Limb (tissue), 2 donors: ENCODE results near the gene MAP3K6.
A peak's percentile ranks its signal among the peaks of the same experiment; 100 is the strongest.

Experiments used
- DNase-seq, 2 donors: peaks; one replicate each; pipeline ENCODE4 v3.0.0-alpha.2; 2016; ENCODE audit errors: extremely low spot score in 2 of 2

Gene MAP3K6

DNA sequence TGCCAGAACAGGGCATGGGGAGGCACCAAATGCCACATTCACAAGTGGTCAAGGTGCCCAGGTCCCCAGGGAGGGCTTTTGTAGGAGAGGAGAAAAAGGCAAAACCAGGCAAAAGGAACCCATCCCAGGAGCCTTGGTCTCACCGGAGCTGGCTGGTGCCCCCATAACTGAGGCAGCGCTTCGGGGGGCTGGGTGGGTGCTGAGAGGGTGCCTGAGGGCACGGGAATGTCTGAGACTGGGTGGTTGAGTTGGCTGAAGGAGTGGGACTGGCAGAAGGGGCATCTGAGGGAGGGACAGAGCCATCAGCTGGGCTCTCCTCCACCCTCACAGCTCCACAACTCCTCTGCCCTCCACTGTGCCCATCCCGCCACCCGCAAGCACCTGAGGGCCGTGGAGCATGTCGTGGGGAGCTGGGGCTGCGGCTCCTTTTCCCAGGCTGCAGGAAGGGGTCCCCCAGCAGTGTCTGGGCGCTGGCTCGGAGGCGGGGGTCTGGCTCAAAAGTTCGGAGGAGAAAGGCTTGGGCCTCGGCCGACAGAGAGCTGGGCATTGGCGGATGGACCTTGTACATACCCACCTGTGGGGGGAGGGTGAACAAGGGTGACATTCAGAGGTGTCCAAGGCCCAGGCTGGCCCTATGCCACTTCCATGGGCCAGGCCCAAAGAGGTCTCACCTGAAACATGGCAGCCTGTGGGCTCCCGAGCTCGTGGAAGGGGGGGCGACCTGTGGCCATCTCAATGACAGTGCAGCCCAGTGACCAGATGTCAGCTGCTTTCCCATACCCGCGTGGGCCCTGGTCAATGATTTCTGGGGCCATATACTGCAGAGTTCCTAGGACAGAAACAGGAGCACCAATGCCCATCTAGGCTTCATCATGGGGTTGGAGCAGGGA, 8.5 kb downstream of the MAP3K6 start:
- DNase-seq, result no peak

DNA sequence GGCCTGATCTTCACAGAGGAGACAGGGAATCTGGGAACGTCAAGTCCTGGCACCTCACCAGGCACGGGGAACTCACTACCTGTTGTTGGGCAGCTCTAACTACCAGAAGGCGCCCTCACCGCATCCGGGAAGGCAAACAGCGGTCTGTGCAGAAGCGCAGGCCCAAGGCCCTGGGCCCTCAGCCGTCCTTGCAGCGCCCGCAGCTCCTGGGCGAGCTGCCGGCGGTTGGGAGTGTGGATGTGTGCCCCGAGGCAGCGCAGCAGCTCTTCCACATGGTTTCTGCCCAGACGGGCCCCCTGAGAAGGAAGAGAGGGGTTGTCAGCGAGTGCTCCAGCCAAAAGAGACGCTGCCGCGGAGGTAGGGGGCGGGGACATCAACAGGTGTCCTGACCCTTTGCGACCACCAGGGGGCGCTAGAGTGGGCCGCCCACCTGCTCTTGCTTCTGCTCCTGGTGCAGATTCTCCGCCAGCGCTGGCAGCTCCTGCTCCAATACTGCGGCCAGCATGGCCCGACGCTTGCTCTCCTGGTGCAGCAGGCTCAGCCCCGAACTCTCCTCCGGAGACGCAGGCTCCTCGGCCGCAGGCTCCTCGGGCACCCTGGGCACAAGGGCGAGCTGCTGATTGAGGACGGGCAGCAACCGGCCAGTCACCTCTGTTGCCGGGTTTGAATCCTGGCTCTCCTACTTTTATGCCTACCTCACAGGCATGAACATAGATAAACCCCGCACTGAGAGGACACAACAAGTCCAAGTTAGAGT, 9.3 kb downstream of the MAP3K6 start:
- peak; percentile 69 to 85 for DNase-seq

DNA sequence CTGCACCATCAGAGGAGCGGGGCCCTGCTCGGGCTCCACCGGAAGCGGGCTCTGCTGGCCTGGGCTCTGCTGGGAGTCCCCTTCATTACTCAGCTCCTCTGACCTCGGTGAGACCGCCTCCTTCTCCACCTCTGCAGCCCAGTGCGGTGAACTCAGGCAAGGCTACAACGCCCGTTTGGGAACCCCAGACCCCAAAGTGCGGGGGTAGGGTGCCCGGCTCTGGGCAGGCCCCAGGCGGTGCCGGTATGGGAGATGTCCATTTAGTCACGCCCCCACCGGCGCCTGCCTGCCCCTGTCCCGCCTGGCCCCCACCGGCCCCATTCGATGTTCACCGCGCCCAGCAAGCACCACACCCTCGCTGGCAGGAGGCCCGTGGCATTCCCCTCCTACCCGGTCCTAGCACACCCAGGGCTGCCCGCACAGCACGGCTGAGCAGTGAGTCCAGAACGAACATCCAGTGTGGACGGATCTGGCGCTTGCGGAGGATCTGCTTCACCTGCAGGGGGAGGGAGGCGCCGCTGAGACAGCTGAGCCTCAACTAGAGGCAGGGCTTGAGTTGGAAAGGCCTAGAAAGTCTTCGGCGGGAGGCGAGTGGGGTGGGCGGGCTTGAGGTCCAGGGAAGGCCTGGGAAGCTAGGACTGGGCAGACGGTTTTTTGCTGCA, 10.0 kb downstream of the MAP3K6 start:
- DNase-seq, result peak in 1 of 2 donors; percentile 51

DNA sequence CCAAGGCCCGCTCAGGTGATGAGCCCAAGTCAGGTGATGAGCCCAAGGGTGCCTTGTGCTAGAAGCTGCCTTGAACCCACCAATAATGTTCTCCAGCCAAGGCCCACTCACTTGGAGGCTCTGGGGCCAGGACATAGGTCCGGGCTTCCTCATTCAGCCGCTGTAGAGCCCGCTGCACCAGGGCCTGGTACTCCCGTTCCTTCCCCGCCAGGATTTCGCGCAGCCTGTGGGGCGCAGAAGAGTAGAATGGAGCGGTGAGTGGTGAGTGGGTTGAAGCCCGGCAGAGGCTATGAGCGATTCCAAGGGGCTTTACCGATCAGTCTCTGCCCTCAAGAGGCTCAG, 10.5 kb downstream of the MAP3K6 start:
- no peak for DNase-seq

DNA sequence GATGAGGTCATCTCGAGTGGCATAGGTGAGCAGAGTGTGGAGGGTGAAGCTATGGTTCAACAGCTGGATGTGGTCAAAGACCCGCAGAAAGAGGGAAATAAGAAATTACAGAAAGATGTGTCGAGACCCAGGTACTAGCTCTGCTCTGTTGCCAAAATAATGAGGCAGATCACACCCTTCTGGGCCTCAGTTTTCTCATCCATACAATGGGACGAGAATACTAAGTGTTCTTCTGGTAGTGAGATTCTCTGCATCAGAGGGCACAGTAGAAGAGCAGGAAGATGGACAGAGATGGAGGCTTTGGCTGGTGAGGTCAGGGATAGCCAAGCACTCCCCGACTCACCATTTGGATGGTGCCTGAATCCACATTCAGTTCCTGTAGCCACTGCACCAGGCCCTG, 11.1 kb downstream of the MAP3K6 start:
- DNase-seq, result no peak

DNA sequence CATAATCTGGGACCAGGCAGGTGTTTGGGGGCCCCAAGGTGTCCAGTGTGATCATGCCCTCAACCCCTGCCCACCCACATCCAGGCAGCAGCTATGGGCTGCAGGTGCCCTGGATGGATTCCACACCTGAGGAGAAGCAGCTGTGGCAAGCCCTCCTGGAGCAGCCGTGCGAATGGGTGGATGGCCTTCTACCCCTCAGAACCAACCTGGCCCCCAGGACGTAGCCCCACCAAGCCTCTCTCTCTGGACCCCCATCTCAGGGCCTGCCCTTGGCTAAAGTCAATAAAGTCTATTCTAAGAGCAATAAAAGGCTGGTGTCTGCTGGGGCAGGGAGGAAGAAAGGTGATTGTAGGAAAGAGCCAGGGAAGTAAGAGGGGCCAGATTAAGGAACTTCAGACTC, 13.1 kb downstream of the MAP3K6 start:
- DNase-seq, result no peak

DNA sequence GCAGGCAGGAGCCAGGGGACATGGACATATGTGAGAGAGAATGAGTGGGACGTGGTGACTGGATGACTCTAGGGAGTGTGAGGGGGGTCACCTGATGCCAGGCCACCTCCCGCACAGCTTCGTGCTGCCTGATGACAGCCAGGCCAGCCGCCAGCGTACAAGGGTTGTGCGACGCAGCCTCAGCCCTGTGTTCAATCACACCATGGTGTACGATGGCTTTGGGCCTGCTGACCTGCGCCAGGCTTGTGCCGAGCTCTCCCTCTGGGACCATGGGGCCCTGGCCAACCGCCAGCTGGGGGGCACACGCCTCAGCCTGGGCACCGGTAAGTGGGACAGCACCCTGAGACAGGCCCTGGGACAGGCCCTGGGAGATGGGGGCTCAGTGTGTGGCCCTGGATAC, 13.6 kb downstream of the MAP3K6 start:
- DNase-seq, result no peak

DNA sequence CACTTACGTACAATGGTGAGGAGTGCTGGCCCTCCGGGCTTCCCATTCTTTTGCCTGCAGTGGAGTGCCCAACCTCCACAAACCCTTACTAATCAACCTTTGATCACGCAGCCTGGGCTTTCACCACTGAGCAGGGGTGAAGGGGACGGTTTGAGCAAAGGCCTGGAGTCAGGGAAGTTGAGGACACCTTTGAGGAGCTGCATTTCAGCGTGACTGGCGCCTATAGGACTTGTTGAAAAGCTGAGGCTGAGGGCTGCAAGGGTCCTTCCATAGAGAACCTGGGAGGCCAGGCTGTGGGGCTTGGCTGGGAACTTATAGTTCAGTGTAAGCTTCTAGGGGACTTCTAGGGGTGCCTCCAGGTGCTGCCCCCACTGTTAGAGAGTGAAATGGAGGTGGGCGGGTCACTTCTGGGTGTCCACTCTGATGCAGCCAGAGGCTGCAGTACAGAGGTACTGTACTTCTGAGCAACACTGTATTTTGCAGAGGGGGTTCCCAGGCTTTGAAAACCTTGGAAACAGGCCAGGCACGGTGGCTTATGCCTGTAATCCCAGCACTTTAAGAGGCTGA, 15.1 kb downstream of the MAP3K6 start:
- DNase-seq, result no peak

DNA sequence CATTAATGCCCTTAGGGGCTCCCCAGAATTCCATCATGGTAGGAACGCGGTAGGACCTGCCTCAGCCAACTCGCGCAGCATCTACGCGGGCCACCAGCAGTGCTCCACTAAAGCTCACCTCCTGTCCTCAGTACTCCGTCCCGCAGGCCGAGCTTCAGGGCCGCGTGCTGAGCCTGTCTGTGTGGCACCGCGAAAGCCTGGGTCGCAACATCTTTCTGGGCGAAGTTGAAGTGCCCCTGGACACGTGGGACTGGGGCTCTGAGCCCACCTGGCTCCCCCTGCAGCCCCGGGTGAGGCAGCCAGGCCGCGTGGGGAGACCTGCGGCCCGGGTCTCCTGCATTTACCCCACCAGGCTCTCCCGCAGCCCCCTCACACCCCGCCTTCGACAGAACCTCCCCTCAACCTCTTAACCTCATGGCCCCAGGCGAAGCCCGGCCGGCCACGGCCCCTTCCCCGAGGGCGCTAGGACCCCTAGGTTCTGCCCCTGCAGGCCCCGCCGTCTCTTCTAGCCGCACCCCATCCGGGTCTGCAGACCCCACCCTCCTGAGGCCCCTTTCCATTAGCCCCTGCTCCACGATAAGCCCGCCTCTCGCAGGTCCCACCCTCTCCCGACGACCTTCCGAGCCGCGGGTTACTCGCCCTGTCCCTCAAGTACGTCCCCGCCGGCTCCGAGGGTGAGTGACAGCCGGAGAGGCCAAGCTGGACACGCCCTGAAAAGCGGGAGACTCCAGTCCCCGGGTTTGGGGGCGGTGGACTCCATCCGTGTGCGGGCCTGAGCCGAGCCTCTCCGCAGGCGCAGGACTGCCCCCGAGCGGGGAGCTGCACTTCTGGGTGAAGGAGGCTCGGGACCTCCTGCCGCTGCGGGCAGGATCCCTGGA, 15.9 kb downstream of the MAP3K6 start:
- peak; percentile 37 to 58 for DNase-seq

DNA sequence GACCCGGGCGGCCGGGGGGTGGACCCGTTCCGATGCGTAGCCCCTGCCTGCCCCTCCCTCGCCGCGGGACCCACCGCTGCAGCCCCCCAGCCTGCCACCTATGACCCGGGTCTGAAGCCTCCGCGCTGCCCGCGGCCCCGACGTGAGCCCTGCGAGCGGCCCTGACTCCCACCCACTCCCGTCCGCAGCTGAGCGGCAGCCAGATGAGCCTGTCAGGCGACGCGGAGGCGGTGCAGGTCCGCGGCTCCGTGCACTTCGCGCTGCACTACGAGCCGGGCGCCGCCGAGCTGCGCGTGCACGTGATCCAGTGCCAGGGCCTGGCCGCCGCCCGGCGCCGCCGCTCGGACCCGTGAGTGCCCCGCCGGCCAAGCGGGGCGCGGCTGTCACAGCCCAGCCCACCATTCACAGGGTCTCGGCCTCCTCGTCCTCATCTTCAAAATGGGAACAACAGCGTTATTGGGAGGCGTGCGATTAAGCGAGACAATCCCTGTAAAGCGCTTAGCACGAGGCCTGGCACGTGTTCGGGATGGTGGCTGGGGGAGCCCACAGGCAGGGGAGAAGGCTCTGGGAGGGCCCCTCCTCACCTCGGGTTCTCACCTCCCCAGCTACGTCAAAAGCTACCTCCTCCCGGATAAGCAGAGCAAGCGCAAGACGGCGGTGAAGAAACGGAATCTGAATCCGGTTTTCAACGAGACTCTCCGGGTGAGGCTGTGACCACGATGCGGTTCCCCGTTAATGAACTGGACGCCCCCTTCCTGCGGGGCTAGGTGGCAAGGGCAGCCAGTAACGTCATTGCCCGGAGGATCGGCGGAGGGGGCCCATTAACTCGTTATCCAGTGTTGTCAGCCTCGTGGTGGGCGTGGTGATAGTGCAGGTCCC, 16.7 kb downstream of the MAP3K6 start:
- peak in 1 of 2 donors; percentile 81 for DNase-seq

DNA sequence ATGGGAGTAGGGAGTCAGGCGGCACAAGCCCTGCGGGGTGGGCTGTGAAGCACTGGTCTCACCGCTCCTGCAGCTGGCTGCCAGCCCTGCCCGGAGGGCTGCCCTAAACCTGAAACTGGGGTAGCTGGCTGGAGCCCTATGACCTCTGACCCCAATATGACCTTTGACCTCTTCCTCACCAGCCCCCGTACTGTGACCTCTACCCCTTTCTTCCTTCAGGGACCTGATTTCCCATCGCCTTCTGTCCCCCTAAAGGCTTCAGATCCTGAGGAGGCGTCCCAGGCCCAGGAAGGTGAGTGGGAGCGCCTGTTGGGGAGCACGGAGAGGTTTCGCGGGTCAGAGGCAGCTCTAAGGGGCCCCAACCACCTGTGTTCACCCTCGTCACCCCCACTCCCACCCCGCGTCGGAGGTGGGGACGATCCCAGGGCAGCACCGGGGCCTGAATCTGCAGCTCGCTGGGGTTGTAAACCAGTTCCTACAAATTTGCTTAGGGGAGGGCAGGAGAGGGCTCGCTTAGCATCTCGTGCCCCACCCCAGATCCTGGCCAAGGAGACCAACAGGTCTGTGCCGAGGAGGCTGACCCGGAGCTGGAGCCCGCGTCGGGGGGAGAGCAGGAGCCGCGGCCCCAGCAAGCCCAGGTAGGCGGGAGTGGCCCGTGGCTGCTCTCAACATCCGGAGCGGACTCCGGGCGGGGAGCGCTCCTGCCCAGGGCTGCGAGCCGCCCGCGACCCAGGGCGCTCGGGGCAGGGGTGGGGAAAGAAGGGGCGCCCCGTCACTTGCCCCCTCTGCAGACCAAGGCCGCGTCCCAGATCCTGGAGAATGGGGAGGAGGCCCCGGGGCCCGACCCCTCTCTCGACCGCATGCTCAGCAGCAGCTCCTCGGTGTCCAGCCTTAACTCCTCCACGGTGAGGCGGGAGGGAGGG, 17.6 kb downstream of the MAP3K6 start:
- DNase-seq, result no peak

DNA sequence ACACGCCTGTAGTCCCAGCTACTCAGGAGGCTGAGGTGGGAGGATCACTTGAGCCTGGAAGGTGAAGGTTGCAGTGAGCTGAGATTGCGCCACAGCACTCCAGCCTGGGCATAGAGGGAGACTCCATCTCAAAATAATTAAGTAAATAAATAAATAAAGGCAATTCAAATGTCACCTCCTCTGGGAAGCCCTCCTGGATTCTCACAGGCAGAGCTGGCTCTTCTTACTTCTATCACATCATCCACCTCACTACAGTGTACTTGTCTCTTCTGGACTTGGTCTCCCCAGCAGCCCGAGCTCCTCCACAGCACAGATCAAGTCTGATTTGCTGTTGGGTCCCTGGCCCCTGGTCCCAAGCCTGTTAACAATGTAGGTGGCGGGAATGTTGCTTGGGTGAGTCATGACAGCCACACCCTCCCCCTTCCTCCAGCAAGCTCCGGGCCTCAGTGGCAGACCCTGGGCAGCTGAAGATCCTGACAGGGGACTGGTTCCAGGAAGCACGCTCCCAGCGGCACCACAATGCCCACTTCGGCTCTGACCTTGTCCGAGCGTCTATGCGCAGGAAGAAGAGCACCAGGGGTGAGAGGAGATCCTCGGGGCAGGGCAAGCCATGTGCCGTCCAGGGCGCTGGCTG, 19.7 kb downstream of the MAP3K6 start:
- no peak for DNase-seq

DNA sequence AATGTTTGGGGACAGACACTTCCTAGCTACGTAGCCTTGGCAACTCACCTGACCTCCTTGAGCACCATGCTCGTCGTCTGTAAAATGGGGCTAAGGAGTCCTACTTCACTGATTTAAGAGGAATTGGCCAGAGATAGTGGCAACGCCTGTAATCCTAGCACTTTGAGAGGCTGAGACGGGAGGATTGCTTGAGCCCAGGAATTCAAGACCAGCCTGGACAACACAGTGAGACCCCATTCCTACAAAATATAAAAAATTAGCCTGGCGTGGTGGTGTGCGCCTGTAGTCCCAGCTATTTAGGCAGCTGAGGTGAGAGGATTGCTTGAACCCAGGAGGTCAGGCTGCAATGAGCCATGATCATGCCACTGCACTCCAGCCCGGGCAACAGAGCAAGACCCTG, 20.4 kb downstream of the MAP3K6 start:
- no peak for DNase-seq

DNA sequence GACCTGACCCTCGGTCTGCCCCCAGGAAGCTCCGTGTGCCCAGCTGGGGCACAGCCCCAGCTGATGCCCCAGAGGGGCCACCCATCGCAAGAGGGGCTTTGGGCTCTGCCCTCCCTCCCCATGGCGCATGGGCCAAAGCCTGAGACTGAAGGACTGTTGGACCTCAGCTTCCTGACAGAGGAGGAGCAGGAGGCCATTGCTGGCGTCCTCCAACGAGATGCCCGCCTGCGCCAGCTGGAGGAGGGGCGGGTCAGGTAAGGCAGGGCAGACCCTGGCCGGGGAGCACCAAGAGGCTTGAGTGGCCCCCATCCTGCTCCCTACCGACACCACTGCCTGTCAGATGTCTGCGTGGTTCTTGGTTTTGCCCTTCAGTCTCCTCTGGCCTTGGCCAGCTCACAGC, 21.5 kb downstream of the MAP3K6 start:
- no peak for DNase-seq

DNA sequence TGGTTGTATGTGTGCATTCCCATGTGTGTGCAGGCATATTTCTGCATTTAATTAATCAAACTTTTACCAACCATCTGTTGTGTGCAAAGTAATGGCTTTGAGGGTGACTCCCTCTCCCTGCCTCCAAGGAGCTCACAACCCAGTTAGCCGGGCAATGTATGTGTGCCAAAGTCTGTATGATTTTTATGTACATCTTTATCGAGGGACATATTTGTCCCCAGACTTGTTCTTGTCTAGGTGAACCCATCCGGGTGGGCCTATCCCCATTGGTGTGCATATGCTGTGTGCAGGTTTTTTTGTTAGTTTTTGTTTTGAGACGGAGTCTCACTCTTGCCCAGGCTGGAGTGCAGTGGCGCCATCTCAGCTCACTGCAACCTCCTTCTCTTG, 23.1 kb downstream of the MAP3K6 start:
- DNase-seq, result no peak

DNA sequence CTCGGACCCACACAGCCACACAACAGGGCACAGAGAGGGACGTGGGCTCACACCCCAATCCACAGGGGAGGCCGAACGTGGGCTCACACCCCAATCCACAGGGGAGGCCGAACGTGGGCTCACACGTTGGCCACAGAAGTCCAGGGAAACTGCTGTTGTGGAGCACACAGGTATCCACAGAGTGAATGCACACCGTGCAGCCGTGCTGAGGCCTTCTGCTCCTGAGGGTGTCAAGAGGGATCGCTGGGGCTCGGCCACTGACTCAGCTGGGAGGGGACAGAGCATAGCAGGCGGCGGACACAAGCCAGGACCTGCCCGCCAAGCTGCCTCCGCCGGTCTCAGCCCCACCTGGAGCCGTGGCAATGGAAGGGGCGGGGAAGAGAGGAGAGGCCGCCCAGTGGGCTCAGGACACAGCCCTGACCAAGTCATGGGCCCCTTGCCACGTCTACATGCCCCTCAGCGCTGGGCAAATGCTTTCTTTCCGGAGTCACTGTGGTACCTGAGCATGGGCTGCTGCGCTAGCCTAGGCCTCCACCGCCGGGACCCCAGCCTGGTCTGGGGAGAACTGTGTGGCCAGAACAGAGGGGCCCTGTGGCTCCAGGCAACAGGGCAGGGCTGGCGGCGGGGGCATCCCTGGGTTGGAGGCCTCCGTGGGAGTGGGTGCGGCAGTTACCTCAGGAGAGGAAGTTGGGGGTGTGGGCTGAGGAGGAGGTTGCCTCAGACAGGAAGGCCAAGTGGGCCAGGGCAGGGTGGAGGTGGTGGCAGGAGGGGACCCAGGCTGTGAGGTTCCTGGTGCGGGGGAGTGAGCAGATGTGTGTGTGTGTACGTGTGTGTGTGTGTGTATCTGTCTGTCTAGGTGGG, 23.8 kb downstream of the MAP3K6 start:
- no peak for DNase-seq

DNA sequence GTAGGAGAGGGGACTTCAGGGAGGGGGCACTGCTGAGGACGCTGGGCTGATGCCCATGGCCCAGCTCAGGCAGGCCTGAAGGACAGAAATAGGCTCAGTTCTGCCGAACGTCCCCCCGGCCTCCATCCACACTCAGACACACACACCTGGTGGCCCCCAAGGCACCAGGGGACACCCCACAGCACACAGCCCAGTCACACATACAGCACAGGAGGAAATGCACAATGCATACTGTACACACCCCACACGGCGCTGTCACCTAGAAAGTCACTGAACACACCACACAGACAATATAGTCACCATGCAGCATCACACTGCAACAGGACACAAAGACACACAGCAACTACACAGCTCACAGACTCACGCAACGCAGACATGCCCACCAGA, 24.4 kb downstream of the MAP3K6 start:
- no peak for DNase-seq
